ENCODE measurements around the gene SV2C. TPM values are rescaled to one million over a fixed set of nuclear protein-coding genes. Genes with fewer than 3 reads are reported as not detected.
A peak's percentile ranks its signal among the peaks of the same experiment; 100 is the strongest.

SV2C gene
- total RNA-seq, 1 donor from 2014 or later, result 0.05 TPM

DNA sequence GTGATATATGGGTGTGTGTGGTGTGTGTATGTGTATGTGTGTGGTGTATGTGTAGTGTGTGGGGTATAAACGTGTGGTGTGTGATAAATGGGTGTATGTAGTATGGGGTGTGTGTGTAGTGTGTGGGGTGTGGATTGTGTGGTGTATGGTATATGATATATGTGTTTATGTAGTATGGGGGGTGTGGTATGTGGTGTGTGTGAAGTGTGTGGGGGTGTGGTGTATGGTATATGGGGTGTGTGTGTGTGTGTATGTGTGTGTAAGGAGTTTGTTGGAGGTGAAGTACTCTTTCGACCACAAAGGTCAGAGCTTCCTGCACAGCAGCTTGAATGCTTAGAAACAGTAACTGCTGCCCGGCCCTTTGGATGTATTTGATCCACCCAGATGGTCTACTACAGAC is 174.7 kb downstream of the SV2C start:
- Mint-ChIP-seq H3K4me3 (ENCODE audit: low read depth) (no peak overlapping the region), H3K36me3 (ENCODE audit: low read depth) (peaks cover 3% of the 10 kb centered on the region), H3K27ac (no peak overlapping the region), H3K9me3 (peaks cover 8% of the 10 kb centered on the region), H3K4me1 (ENCODE audit: low read depth) (peaks cover 7% of the 10 kb centered on the region), H3K27me3 (ENCODE audit: low read depth) (peaks cover 34% of the 10 kb centered on the region)
- DNase-seq (ENCODE audit: low spot score), result no peak
- intact Hi-C loops (cut with micrococcal nuclease), result loop anchor here (2.0 to 10.0 kb wide), 4 partner anchors 81 to 1203 kb away; partner anchors contain the start of genes ANKRD31 and GCNT4

DNA sequence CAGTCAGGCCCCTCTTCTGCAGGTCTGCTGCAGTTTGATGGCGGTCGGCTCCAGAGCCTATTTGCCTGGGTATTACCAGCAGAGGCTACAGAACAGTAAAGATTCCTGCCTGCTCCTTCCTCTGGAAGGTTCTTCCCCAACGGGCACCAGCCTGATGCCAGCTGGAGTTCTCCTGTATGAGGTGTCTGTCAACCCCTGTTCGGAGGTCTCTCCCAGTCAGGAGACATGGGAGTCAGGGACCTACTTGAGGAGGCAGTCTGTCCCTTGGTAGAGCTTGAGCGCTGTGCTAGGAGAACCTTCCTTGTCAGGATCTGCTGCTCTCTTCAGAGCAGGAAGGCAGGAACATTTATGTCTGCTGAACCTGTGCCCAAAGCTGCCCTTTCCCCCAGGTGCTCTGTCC is 181.5 kb downstream of the SV2C start:
- H3K4me1 Mint-ChIP-seq (ENCODE audit: low read depth), result peaks cover 20% of the 10 kb centered on the region
- no peak overlapping the region for H3K27ac Mint-ChIP-seq
- H3K4me3 Mint-ChIP-seq (ENCODE audit: low read depth), result no peak overlapping the region
- no peak for DNase-seq (ENCODE audit: low spot score)
- intact Hi-C loops (cut with micrococcal nuclease), result no loop called here
- peaks cover 21% of the 10 kb centered on the region for H3K9me3 Mint-ChIP-seq
- H3K36me3 Mint-ChIP-seq (ENCODE audit: low read depth), result peaks cover 3% of the 10 kb centered on the region
- peaks cover 22% of the 10 kb centered on the region for H3K27me3 Mint-ChIP-seq (ENCODE audit: low read depth)

DNA sequence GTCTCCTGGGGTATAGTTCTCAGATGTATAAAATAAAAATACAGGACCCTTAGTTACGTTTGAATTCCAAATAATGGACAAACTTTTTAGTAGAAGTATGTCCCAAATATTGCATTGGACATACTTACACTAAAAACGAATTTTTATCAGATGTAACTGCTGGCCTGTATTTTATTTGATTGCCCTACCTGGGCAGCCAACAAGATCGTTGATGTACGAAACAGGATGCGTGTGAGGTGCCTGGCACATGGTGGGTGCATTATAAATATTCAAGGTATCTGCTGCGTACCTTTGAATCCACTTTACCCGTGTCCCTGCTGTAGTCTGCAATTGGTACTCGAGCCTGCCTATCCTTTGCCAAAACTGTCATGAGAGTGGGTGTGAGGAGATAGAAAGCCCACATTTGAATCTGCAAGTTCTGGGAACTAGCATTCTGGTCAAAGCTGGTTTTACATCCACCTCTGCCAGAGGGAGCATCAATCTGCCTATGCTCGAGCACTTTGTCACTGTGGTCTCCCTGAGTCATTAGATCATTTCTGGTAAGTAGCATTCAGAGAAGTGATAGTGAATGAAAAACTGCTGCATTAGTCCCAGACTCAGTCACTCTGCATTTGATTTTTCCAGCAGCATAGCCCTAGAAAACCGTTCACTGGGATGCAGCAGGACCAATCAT is 186.2 kb downstream of the SV2C start:
- Mint-ChIP-seq H3K4me3 (ENCODE audit: low read depth) (peak overlapping the region; percentile 49), H3K4me1 (ENCODE audit: low read depth) (peaks cover 32% of the 10 kb centered on the region), H3K27ac (peak overlapping the region; percentile 81), H3K27me3 (ENCODE audit: low read depth) (no peaks in the 10 kb centered on the region), H3K36me3 (ENCODE audit: low read depth) (no peaks in the 10 kb centered on the region), H3K9me3 (no peaks in the 10 kb centered on the region)
- intact Hi-C loops (cut with micrococcal nuclease), result loop anchor here (1.0 to 2.0 kb wide), 3 partner anchors 251 to 313 kb away; no protein-coding TSS in a partner anchor
- DNase-seq (ENCODE audit: low spot score), result no peak

DNA sequence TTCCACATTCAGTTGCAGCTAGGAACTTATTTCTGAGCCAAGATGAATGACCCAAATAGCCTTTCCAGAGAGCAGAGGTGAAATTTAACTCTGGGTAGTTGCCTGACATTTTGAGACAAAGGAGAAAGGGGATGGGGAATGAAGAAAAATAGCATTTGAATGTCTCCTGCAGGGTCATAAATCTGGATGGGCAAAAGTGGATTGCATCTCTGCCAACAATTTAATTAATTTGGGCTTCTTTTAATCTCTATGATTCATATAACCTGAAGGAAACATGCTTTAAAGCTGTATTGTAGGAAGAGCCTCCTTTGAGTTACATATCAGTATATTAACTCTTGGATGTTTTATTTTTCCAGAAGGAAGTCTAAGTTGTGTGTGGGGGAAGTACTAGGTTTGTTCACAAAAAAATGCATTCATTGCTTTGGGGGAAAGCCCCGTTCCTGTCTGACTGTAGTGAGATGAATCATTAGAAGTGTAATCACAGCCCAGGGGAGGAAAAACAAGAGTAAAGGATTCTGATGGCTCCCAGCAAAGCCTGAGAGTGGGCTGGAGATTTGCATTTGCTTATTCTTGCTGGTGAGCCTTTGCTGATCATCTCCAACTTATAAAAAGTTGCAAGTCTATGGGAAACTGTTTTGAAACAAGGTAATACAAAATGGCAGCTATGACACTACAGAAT is 186.9 kb downstream of the SV2C start:
- Mint-ChIP-seq H3K36me3 (ENCODE audit: low read depth) (no peaks in the 10 kb centered on the region), H3K27ac (peak overlapping the region; percentile 81), H3K9me3 (no peaks in the 10 kb centered on the region), H3K4me3 (ENCODE audit: low read depth) (peak overlapping the region; percentile 49), H3K4me1 (ENCODE audit: low read depth) (peaks cover 32% of the 10 kb centered on the region), H3K27me3 (ENCODE audit: low read depth) (no peaks in the 10 kb centered on the region)
- intact Hi-C loops (cut with micrococcal nuclease), result loop anchor here (1.0 to 2.0 kb wide), 4 partner anchors 132 to 313 kb away; no protein-coding TSS in a partner anchor
- DNase-seq (ENCODE audit: low spot score), result no peak

DNA sequence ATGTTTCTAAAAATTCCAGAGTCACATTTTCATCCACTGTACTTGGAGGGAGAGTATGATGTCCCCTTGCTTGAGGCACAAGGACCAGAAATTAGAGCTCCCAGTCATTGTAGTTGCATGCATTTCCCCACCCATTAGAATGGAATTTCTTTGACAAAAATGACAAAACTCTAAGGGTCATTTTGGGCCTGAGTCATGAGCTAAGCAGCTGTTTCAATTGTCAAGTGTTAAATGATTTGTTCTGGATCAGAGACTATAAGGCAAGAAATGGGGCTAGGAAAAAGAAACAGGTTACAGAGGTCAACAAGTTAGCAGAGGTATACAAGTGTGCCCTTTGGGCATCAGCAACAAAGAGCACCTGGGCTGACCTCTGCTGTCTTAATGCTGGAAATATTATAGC is 188.7 kb downstream of the SV2C start:
- Mint-ChIP-seq H3K4me3 (ENCODE audit: low read depth) (no peak overlapping the region), H3K27me3 (ENCODE audit: low read depth) (peaks cover 2% of the 10 kb centered on the region), H3K4me1 (ENCODE audit: low read depth) (peaks cover 32% of the 10 kb centered on the region), H3K27ac (no peak overlapping the region), H3K36me3 (ENCODE audit: low read depth) (no peaks in the 10 kb centered on the region), H3K9me3 (no peaks in the 10 kb centered on the region)
- intact Hi-C loops (cut with micrococcal nuclease), result no loop called here
- no peak for DNase-seq (ENCODE audit: low spot score)

DNA sequence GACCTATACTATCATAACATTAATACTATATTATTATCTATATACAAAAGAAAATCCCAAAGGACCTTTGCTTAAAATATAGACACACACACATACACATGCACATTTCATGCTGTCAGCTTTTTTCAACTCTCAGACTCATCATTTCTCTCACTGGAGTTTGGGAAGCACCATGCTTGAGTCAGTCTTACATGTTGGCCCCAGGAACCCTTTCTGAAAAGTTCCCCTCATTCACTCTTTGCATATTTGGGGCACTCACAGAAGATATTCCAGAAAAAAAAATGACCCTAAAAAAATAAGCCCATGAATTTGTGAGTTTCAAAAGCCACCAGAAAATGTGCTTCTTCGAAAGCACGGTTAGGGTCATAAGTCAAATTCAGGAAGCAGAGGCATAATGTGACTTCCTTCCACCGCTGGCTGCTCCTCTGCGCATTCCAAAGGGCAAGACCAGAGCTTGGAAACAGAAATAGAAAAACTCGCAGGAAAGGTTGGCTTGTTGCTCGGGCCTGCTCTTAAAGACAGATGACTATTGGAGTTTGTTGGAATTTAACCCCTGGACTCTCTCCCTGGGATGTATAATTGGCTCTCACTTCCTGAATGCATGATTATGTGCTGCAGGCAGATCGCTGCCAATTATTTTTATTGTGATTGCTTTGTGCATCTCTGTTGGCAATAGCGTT is 190.2 kb downstream of the SV2C start:
- H3K27ac Mint-ChIP-seq, result no peak overlapping the region
- DNase-seq (ENCODE audit: low spot score), result no peak
- peaks cover 26% of the 10 kb centered on the region for H3K4me1 Mint-ChIP-seq (ENCODE audit: low read depth)
- no peaks in the 10 kb centered on the region for H3K9me3 Mint-ChIP-seq
- H3K4me3 Mint-ChIP-seq (ENCODE audit: low read depth), result no peak overlapping the region
- intact Hi-C loops (cut with micrococcal nuclease), result no loop called here
- H3K27me3 Mint-ChIP-seq (ENCODE audit: low read depth), result peaks cover 2% of the 10 kb centered on the region
- H3K36me3 Mint-ChIP-seq (ENCODE audit: low read depth), result no peaks in the 10 kb centered on the region

DNA sequence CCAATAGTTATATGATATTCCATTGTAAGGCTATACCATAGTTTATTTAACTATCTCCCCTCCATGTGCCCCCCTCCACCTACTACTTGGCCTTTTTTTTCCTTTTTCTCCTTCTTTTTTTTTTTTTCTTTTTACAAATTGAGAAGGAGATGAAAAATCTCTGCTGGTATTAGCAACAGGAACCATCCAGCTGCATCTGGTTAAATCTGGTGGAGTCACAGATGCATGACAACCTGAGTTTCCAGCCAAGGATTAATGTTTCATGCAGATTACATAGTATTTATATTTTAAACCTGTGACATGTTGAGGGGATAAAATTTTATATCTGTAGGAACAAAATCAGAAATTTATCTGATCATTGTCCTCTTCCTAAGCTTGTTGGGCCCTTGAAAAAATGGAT is 191.4 kb downstream of the SV2C start:
- no peaks in the 10 kb centered on the region for H3K36me3 Mint-ChIP-seq (ENCODE audit: low read depth)
- no peak overlapping the region for H3K4me3 Mint-ChIP-seq (ENCODE audit: low read depth)
- intact Hi-C loops (cut with micrococcal nuclease), result no loop called here
- H3K4me1 Mint-ChIP-seq (ENCODE audit: low read depth), result peaks cover 16% of the 10 kb centered on the region
- H3K27ac Mint-ChIP-seq, result no peak overlapping the region
- H3K27me3 Mint-ChIP-seq (ENCODE audit: low read depth), result peaks cover 2% of the 10 kb centered on the region
- DNase-seq (ENCODE audit: low spot score), result no peak
- H3K9me3 Mint-ChIP-seq, result no peaks in the 10 kb centered on the region

DNA sequence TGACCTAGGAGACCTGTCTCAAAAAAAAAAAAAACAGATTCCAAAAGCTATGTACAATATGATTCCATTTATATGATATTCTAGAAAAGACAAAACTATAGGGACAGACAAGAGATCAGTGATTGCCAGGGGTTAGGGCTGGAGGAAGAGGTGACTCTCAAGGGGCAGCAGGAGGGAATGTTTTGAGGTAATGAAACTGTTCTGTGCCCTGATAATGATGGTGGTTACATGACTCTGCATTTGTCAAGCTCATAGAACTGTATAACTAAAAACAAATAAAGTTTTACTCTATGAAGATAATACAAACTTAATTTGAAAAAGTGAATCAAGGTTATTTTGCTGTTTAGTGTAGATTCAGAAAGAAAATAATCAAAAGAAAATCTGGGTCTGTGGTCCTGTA is 194.6 kb downstream of the SV2C start:
- Mint-ChIP-seq H3K4me1 (ENCODE audit: low read depth) (no peaks in the 10 kb centered on the region), H3K27me3 (ENCODE audit: low read depth) (peaks cover 2% of the 10 kb centered on the region), H3K4me3 (ENCODE audit: low read depth) (no peak overlapping the region), H3K36me3 (ENCODE audit: low read depth) (no peaks in the 10 kb centered on the region), H3K9me3 (no peaks in the 10 kb centered on the region), H3K27ac (no peak overlapping the region)
- intact Hi-C loops (cut with micrococcal nuclease), result no loop called here
- no peak for DNase-seq (ENCODE audit: low spot score)

DNA sequence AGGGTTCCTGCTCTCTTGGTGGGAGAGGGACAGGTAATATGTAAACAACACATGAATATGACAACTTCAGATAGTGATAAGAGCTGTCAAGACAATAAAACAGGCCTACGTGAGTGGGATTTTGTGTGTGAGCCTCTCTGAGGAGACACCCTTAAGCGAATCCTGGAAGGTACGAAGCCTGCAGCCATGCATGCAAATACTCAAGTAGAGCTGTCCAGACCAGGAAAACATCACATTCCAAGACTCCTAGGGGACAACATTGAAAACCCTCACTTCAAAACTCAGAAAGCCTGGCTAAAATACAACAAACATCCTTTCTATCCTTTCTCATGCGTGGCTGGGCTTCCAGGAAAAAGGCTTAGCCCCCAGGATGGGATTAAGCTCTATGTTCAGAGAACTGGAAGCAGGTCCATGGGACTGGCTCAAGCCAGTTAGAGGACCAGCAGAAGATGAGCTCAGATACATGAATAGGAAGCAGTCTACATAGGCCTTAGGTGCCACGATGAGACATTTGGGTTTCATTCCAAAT is 195.1 kb downstream of the SV2C start:
- no peak overlapping the region for H3K4me3 Mint-ChIP-seq (ENCODE audit: low read depth)
- DNase-seq (ENCODE audit: low spot score), result no peak
- H3K36me3 Mint-ChIP-seq (ENCODE audit: low read depth), result no peaks in the 10 kb centered on the region
- no peaks in the 10 kb centered on the region for H3K9me3 Mint-ChIP-seq
- intact Hi-C loops (cut with micrococcal nuclease), result no loop called here
- peaks cover 2% of the 10 kb centered on the region for H3K27me3 Mint-ChIP-seq (ENCODE audit: low read depth)
- H3K4me1 Mint-ChIP-seq (ENCODE audit: low read depth), result no peaks in the 10 kb centered on the region
- no peak overlapping the region for H3K27ac Mint-ChIP-seq

DNA sequence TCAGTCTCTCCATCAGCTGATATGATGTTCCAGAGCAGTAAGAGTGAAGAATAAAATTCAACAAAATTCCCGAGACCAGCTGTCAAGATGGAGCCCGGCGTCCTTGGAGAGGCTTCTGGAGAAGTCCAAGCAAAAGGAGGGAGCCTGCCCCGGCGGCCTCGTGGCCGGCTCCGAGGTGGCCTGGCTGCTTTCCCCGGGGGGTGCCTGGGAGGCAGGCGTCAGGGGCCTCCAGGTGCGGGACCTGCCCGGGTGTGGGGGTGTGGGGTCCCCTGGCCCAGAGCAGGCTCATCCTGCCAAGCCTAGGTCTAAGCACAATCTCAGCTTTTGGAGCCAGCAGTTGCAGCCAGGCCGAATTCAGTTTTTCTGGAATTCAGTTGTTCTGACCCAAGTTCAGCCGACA is 197.3 kb downstream of the SV2C start:
- intact Hi-C loops (cut with micrococcal nuclease), result no loop called here
- Mint-ChIP-seq H3K4me3 (ENCODE audit: low read depth) (no peak overlapping the region), H3K27ac (no peak overlapping the region), H3K27me3 (ENCODE audit: low read depth) (peaks cover 2% of the 10 kb centered on the region), H3K36me3 (ENCODE audit: low read depth) (no peaks in the 10 kb centered on the region), H3K4me1 (ENCODE audit: low read depth) (no peaks in the 10 kb centered on the region), H3K9me3 (no peaks in the 10 kb centered on the region)
- DNase-seq (ENCODE audit: low spot score), result no peak

DNA sequence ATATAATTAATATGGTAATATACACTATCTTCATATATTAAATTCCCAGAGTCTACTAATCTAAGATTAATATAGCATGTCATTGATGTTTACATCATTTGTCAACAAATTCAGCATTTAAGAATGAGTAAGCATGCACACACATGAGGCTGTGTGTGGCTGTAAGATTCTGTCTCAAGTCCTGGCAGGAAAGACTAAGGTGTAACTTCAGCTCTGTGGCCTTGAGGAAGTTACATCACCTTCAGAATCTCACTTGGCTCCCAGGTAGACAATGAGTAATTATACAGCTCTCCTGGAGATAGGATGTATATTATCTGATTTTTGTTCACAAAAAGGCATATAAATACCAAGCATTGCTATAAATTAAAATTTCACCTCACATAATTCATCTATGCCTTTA is 200.5 kb downstream of the SV2C start:
- no peak overlapping the region for H3K4me3 Mint-ChIP-seq (ENCODE audit: low read depth)
- H3K36me3 Mint-ChIP-seq (ENCODE audit: low read depth), result no peaks in the 10 kb centered on the region
- intact Hi-C loops (cut with micrococcal nuclease), result no loop called here
- no peaks in the 10 kb centered on the region for H3K4me1 Mint-ChIP-seq (ENCODE audit: low read depth)
- no peaks in the 10 kb centered on the region for H3K9me3 Mint-ChIP-seq
- no peaks in the 10 kb centered on the region for H3K27me3 Mint-ChIP-seq (ENCODE audit: low read depth)
- DNase-seq (ENCODE audit: low spot score), result no peak
- no peak overlapping the region for H3K27ac Mint-ChIP-seq

DNA sequence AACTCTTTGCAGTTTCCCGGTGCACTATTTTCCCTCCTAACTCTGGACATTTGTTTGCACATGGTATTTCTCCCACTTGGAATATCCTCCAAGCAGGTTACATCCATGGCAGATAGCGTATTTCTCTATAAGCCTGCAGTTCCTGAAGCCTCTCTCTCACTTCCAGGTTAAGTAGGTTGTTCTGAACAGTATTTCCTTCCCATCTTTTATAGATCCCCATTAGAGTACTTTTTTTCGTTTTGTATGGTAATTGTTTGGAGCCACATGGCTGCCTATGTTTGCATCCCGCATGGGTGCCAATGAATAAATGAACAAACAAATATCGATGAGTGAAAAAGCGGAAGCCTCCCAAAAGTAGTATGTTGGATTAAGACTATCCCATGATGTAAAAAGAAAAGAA is 206.5 kb downstream of the SV2C start:
- Mint-ChIP-seq H3K27me3 (ENCODE audit: low read depth) (peaks cover 13% of the 10 kb centered on the region), H3K27ac (no peak overlapping the region), H3K36me3 (ENCODE audit: low read depth) (no peaks in the 10 kb centered on the region), H3K4me1 (ENCODE audit: low read depth) (peaks cover 6% of the 10 kb centered on the region), H3K4me3 (ENCODE audit: low read depth) (no peak overlapping the region), H3K9me3 (no peaks in the 10 kb centered on the region)
- intact Hi-C loops (cut with micrococcal nuclease), result no loop called here
- no peak for DNase-seq (ENCODE audit: low spot score)

DNA sequence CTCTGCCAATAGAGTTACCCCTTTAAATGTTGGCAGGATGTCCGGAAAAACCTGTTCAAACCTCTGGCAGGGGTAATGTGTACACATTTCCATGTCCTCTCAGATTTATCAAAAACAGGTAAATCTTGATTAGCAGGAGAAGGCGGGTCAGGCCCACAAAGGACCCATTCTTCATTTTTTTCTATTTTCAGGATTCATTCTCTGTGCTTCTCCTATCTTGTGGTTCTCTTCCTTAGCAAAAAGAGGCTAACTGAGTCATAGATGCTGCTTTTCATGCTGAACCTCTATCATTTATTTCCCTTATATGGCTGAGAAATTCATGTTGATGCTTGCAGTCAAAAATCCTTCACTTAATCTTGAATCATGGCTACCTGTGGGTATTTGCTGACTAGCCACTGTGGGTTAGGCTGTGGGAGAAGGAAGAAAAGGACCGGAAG is 207.2 kb downstream of the SV2C start:
- DNase-seq (ENCODE audit: low spot score), result no peak
- peaks cover 7% of the 10 kb centered on the region for H3K4me1 Mint-ChIP-seq (ENCODE audit: low read depth)
- intact Hi-C loops (cut with micrococcal nuclease), result no loop called here
- no peak overlapping the region for H3K4me3 Mint-ChIP-seq (ENCODE audit: low read depth)
- no peaks in the 10 kb centered on the region for H3K9me3 Mint-ChIP-seq
- H3K27me3 Mint-ChIP-seq (ENCODE audit: low read depth), result peaks cover 14% of the 10 kb centered on the region
- no peaks in the 10 kb centered on the region for H3K36me3 Mint-ChIP-seq (ENCODE audit: low read depth)
- H3K27ac Mint-ChIP-seq, result no peak overlapping the region
